Prostate gland (tissue), 2 donors: ENCODE results near the gene PTPRD. TPM values are rescaled to one million over a fixed set of nuclear protein-coding genes. Genes with fewer than 3 reads are reported as not detected.

Source experiments
- DNase-seq: peaks from one replicate; pipeline ENCODE4 v3.0.0-alpha.2; 2019; ENCODE audit warnings: low spot score
- H3K27ac ChIP-seq, 2 donors: fragments of 200-600 bp; sonication (generic); 2 replicates each; pipeline ENCODE4 v1.5.1; 2017 to 2019
- H3K27me3 ChIP-seq: fragments of 200-600 bp; sonication (generic); replicated peaks from 2 replicates; pipeline ENCODE4 v1.5.1; 2019; ENCODE audit not compliant: insufficient read depth
- H3K36me3 ChIP-seq, 2 donors: fragments of 200-600 bp; sonication (generic); 1 replicate in 1 of 2; 2 replicates in 1 of 2; pipeline versions ENCODE4 v1.5.1 to v1.8.1; 2017 to 2019
- H3K4me1 ChIP-seq: fragments of 200-600 bp; sonication (generic); replicated peaks from 2 replicates; pipeline ENCODE4 v1.5.1; 2019
- H3K4me3 ChIP-seq, 2 donors: fragments of 200-600 bp; sonication (generic); 2 replicates each; pipeline ENCODE4 v1.5.1; 2017 to 2019
- H3K9me3 ChIP-seq: fragments of 200-600 bp; sonication (generic); 2 replicates; pipeline ENCODE4 v1.5.1; 2017
- POLR2A ChIP-seq: fragments of 450-650 bp; IDR thresholded peaks from one replicate; pipeline ENCODE4 v1.6.1; 2016; ENCODE audit warnings: antibody characterized with exemption, mild to moderate bottlenecking
- POLR2AphosphoS5 ChIP-seq: sonication (generic); formaldehyde crosslinking; IDR thresholded peaks from one replicate; pipeline ENCODE4 v1.6.1; 2017; ENCODE audit warnings: antibody characterized with exemption
- WGBS: methylation state at CpG from one replicate; pipeline ENCODE4 v1.1.5; 2018; 5-methylcytosine and 5-hydroxymethylcytosine counted together
- intact Hi-C: fragments of 100-400 bp; cut with DNase I; formaldehyde crosslinking; loops from one replicate; pipeline ENCODE4 v1.14.2; 2022
- total RNA-seq, 2 donors: library from RNA; depleted of rRNA; stranded (reverse); fragments of >200 nt; gene quantifications; one replicate each; pipeline ENCODE4 v1.1.0, GENCODE V29; 2016
- TF ChIP-seq, protein P1 (sequence below), 4 experiments: fragments of 200-600 bp in 2 of 4; fragments of 450-650 bp in 2 of 4; sonication (generic) in 2 of 4; IDR thresholded peaks; 1 replicate in 3 of 4; 2 replicates in 1 of 4; pipeline ENCODE4 v1.5.1; 2016 to 2019; ENCODE audit warnings: antibody characterized with exemption in 4 of 4, mild to moderate bottlenecking in 2 of 4, moderate library complexity in 2 of 4

Gene PTPRD
- total RNA-seq, 2 donors from 2014 or later: 5.8 to 23.1 TPM

DNA sequence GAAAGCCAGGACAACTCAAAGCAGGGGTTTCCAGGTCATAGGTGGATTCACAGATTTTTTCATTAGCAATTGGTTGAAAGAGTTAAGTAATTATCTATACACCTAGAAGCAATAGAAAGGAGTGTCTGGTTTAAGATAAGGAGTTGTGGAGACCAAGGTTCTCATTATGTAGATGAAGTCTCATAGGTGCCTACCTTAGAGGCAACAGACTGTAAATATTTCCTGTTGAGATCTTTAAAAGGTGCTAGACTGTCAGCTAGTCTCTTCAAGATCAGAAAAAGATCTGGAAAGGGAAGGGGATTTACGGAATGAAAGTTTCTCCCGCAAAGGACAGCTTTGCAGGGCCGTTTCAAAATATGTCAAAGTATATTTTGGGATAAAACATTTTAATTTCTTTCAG lies 603.4 kb downstream of the PTPRD start:
- 74% methylated on average over 3 of the region's 3 CpGs for WGBS
- TF ChIP-seq POLR2A (no peak), POLR2AphosphoS5 (no peak)
- TF ChIP-seq, protein P1, sequence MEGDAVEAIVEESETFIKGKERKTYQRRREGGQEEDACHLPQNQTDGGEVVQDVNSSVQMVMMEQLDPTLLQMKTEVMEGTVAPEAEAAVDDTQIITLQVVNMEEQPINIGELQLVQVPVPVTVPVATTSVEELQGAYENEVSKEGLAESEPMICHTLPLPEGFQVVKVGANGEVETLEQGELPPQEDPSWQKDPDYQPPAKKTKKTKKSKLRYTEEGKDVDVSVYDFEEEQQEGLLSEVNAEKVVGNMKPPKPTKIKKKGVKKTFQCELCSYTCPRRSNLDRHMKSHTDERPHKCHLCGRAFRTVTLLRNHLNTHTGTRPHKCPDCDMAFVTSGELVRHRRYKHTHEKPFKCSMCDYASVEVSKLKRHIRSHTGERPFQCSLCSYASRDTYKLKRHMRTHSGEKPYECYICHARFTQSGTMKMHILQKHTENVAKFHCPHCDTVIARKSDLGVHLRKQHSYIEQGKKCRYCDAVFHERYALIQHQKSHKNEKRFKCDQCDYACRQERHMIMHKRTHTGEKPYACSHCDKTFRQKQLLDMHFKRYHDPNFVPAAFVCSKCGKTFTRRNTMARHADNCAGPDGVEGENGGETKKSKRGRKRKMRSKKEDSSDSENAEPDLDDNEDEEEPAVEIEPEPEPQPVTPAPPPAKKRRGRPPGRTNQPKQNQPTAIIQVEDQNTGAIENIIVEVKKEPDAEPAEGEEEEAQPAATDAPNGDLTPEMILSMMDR (IDR thresholded peaks at IDR 0.05): no peak
- no peaks in the 10 kb centered on the region for H3K27me3 ChIP-seq
- no peaks in the 10 kb centered on the region for H3K9me3 ChIP-seq
- no peak for DNase-seq
- no peak overlapping the region for H3K27ac ChIP-seq
- intact Hi-C loops: no loop called here
- no peak overlapping the region for H3K4me3 ChIP-seq
- no peaks in the 10 kb centered on the region for H3K4me1 ChIP-seq
- no peaks in the 10 kb centered on the region for H3K36me3 ChIP-seq

DNA sequence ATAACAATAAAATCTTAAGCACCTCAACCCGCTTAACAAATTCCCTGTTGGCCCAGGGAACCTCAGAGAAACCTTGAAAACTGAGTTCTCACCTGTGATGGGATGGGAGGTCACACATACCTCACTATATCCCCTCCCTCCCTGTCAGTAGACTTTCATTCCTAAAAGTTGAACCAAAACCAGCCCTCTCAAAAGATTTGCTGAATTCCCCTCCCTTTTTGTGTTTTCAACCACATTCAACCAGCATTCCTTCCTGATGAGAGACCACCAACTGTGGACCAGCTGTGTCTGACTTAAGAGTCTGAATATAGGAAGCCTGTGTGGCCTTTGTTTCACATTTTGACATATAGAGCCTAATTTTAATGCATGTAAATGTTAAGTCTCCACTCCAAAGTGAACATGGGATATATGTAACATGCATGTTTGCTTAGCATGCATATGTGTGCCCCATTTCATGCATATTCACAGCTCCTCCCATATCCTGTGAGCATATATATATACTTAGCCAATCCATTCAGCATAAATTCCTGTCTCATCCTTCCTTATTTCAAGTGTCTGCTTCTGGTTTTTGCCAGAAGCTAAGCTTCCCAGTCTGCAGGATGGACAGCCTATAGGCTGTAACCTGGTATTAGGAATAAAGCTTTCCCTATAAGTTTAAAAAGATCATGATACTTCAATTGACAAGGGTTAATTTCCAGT lies 604.6 kb downstream of the PTPRD start:
- no peaks in the 10 kb centered on the region for H3K27me3 ChIP-seq
- no peaks in the 10 kb centered on the region for H3K4me1 ChIP-seq
- intact Hi-C loops: no loop called here
- WGBS: 62% methylated on average over 1 of the region's 1 CpG
- no peak overlapping the region for H3K27ac ChIP-seq
- no peaks in the 10 kb centered on the region for H3K36me3 ChIP-seq
- no peak overlapping the region for H3K4me3 ChIP-seq
- no peak for DNase-seq
- H3K9me3 ChIP-seq: no peaks in the 10 kb centered on the region
- TF ChIP-seq, protein P1 (IDR thresholded peaks at IDR 0.05): no peak
- no peak for TF ChIP-seq POLR2AphosphoS5
- no peak for TF ChIP-seq POLR2A

DNA sequence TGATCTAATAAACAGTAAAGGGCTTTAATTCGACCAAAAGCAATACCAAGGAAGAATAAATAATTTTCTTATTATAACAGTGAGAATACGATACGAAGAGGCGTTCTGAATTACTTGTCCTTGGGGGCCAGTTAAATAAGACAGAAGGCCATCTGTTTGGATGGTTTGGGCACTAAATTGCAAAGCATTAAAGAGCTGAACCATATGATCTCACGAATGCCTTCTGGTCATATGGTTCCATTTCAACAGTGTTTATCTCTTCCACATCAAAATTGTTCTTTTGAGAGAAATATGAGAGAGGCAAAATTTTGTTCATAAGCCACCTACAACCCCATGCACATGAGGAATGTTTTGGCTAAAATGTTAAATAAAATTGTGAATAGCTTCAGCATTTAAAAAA lies 605.4 kb downstream of the PTPRD start:
- Histone ChIP-seq H3K9me3 (no peaks in the 10 kb centered on the region), H3K27ac (no peak overlapping the region), H3K4me3 (no peak overlapping the region), H3K36me3 (no peaks in the 10 kb centered on the region), H3K4me1 (no peaks in the 10 kb centered on the region), H3K27me3 (no peaks in the 10 kb centered on the region)
- no peak for DNase-seq
- TF ChIP-seq POLR2A (no peak), POLR2AphosphoS5 (no peak)
- TF ChIP-seq, protein P1 (IDR thresholded peaks at IDR 0.05): no peak
- 74% methylated on average over 5 of the region's 5 CpGs for WGBS
- intact Hi-C loops: no loop called here

DNA sequence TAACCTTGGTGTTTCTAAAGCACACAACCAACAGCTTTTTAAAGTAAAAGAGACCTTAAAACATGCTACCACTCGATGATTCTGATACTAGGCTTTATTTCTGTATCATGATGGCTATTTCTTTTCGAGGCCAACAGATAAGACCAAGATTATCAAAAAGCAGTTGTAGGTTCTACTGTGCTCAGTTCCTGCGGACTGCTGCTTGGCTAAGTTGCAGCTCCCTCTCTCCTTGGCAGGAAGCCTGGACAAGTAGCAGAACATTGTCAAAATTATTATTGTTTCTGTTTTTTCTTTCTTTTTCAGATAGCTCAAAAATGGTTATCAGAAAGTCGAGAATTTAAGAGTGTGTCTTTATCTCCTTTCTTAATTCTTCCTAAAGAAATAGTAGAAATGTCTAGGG lies 607.6 kb downstream of the PTPRD start:
- 36% methylated on average over 4 of the region's 4 CpGs for WGBS
- intact Hi-C loops: no loop called here
- TF ChIP-seq POLR2A: no peak
- TF ChIP-seq, protein P1 (IDR thresholded peaks at IDR 0.05): no peak
- TF ChIP-seq POLR2AphosphoS5: no peak
- no peaks in the 10 kb centered on the region for H3K4me1 ChIP-seq
- no peak for DNase-seq
- no peaks in the 10 kb centered on the region for H3K27me3 ChIP-seq
- no peak overlapping the region for H3K4me3 ChIP-seq
- H3K9me3 ChIP-seq: no peaks in the 10 kb centered on the region
- no peak overlapping the region for H3K27ac ChIP-seq
- no peaks in the 10 kb centered on the region for H3K36me3 ChIP-seq

DNA sequence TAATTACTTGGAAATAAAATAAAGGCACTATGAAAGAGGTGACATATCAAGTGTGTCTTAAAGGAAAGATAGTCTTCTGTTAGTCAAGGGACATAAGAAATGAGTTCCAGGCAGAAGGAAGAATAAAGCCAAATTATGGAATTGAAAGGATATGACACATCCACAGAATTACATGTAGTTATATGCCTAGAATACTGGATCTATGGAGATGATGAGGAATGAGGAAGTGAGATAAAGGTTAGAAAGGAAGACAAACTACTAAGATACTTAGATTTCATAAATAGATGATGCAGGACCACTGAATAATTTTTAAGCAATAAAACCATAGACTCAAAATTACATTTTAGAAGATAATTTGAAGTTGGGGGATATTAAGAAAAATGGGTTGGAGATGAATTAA lies 609.8 kb downstream of the PTPRD start:
- Histone ChIP-seq H3K27ac (no peak overlapping the region), H3K36me3 (no peaks in the 10 kb centered on the region), H3K4me3 (no peak overlapping the region), H3K4me1 (no peaks in the 10 kb centered on the region), H3K9me3 (no peaks in the 10 kb centered on the region), H3K27me3 (no peaks in the 10 kb centered on the region)
- DNase-seq: no peak
- TF ChIP-seq, protein P1 (IDR thresholded peaks at IDR 0.05): no peak
- TF ChIP-seq POLR2AphosphoS5: no peak
- no peak for TF ChIP-seq POLR2A
- intact Hi-C loops: no loop called here
